Measurements from ENCODE around the gene MPST.

MPST gene

DNA sequence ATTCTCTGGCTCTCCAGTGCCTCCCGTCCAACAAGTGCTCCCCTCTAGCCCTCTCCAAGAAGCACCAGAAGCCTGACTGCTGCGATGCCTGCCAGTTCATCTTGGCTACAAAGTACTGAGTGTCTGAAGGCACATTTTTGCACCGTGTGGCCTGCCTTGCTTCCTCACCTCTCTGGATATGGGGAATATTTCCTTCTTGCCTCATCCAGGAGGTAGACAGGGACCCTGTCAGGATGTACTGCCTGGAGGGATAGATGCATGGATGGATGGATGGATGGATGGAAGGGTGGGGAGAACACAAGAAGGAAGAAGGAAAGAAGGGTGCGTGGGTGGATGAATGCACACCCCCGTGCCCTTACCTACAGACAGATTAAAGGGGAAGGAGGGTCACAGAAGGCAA, 59.6 kb downstream of the MPST start:
- DNase-seq (ENCODE audit: low read depth, low spot score), result no peak

All from activated naive CD8-positive, alpha-beta T cell treated with anti-CD3 and anti-CD28 coated beads, Interleukin-2, amount 50 U/mL, for 16 hours (primary cell).